Thymus (tissue), 11 donors: ENCODE measurements around the gene SMYD5. TPM values are rescaled to one million over a fixed set of nuclear protein-coding genes. Genes with fewer than 3 reads are reported as not detected.

ENCODE experiments used
- DNase-seq, 9 donors: peaks; one replicate each; pipeline ENCODE4 v3.0.0-alpha.2; 2013; ENCODE audit warnings: low spot score in 9 of 9, low read depth in 6 of 9, missing footprints in 1 of 9
- H3K27ac ChIP-seq, 2 donors: one replicate each; pipeline ENCODE4 v1.5.1; 2013; ENCODE audit warnings: control low read depth in 1 of 2, low read depth in 1 of 2, low read length in 1 of 2, mild to moderate bottlenecking in 1 of 2, moderate library complexity in 1 of 2
- H3K27me3 ChIP-seq, 2 donors: one replicate each; pipeline ENCODE4 v1.5.1; 2013; ENCODE audit warnings: low read length in 1 of 2; ENCODE audit not compliant: control insufficient read depth in 2 of 2, insufficient read depth in 1 of 2
- H3K36me3 ChIP-seq, 2 donors: one replicate each; pipeline ENCODE4 v1.5.1; 2013; ENCODE audit warnings: low read length in 1 of 2, mild to moderate bottlenecking in 1 of 2, moderate library complexity in 1 of 2; ENCODE audit not compliant: control insufficient read depth in 2 of 2, insufficient read depth in 2 of 2
- H3K4me1 ChIP-seq, 2 donors: one replicate each; pipeline ENCODE4 v1.5.1; 2013; ENCODE audit warnings: low read length in 2 of 2; ENCODE audit not compliant: control insufficient read depth in 2 of 2, insufficient read depth in 2 of 2
- H3K4me3 ChIP-seq, 2 donors: one replicate each; pipeline ENCODE4 v1.5.1; 2013; ENCODE audit warnings: low read length in 2 of 2, control low read depth in 1 of 2, mild to moderate bottlenecking in 1 of 2
- H3K9me3 ChIP-seq, 2 donors: one replicate each; pipeline ENCODE4 v1.5.1; 2013; ENCODE audit warnings: low read length in 1 of 2, mild to moderate bottlenecking in 1 of 2; ENCODE audit not compliant: control insufficient read depth in 2 of 2, insufficient read depth in 1 of 2
- WGBS: extraction: QIAGEN DNeasy Blood & Tissue Kit; methylation state at CpG from one replicate; pipeline ENCODE4 v1.1.7; 2013; 5-methylcytosine and 5-hydroxymethylcytosine counted together
- polyA plus RNA-seq: library from polyadenylated mRNA; stranded (reverse); fragments of 200-250 nt; gene quantifications from one replicate; pipeline ENCODE4 v1.2.3, GENCODE V29; 2013
- total RNA-seq: library from RNA; stranded (reverse); fragments of 120-200 nt; gene quantifications from one replicate; pipeline ENCODE4 v1.2.4, GENCODE V29; 2013
- donor health status: healthy.

SMYD5 gene
- total and polyA plus RNA-seq, 2 donors = 11.5 to 14.5 TPM

DNA sequence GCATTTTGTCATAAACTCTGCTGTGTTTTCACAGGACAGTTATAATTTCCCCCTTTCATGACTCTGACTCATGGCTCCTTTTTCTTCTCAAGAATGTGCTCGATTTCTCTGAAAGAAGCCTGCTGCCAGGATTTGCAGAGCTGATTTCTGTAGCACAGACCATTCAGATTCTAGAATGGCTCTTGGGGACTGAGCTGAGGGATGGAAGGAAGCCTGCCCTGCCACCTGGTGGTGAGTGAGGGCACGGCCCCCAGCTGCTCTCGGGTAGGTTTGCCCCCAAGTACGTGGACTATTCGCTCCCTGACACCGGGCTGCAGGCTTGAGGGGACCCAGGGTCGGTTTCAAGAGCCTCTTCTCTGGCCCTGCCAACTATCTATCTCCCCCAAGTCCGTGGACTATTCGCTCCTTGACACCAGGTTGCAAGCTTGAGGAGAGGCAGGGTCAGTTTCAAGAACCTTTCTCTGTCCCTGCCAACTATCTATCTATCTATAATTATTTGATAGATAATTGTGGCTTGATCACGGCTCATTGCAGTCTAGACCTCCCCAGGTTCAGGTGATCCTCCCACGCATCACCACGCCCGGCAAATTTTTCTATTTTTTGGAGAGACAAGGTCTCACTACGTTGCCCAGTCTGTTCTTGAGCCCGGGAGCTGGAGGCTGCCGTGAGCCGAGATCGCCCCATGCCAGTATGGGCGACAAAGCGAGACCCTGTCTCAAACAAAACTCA is 1.4 kb upstream of the SMYD5 start:
- no peaks in the 10 kb centered on the region for H3K9me3 ChIP-seq
- H3K27me3 ChIP-seq = peaks cover 0 to 18% of the 10 kb centered on the region in 2 donors
- peaks cover 4 to 16% of the 10 kb centered on the region in 2 donors for H3K4me1 ChIP-seq
- peak in 8 of 9 donors; percentile 29 to 77 (median 52) for DNase-seq
- H3K4me3 ChIP-seq = no peak overlapping the region
- no peaks in the 10 kb centered on the region for H3K36me3 ChIP-seq
- no peak overlapping the region for H3K27ac ChIP-seq
- WGBS = 59% methylated on average over 20 of the region's 20 CpGs

DNA sequence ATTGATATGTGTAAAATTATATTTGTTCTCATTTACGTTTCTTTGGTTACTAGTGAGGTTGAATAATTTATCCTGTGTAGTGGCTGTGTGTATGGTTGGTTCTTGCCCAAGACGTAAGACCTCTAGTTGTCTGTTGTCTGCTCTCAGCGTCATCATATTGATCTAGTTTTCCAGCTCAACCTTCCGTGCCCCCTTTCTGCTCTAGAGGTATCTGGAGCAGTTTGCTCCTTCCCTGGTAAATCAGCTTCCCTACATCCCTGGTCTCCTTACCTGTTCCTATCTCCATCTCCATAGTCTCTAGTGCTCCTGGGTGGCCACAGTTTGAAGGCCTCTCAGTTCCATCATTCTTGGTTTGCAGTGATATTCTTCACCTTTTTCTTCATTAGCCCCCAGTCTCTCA is 1.2 kb downstream of the SMYD5 start:
- Histone ChIP-seq H3K9me3 (no peaks in the 10 kb centered on the region), H3K4me3 (no peak overlapping the region)
- WGBS = 98% methylated on average over 4 of the region's 4 CpGs

DNA sequence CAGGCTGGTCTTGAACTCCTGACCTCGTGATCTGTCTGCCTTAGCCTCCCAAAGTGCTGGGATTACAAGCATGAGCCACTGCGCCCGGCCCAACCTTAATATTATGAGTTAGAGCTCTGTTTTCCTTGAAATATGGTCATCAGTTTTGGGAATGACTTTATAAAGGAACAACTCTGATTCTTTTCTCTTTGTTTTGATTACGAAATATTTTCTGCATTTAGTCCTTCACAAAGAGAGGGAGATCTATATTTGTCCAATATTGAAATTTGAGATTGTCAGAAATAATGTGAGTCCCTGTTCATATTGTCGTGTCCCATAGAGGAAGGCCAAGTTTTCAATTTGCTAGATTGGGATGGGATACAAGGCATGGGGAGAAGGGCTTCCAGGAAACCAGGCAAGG is 3.1 kb downstream of the SMYD5 start:
- no peak for DNase-seq
- 97% methylated on average over 5 of the region's 5 CpGs for WGBS
- Histone ChIP-seq H3K9me3 (no peaks in the 10 kb centered on the region), H3K27ac (no peak overlapping the region), H3K4me3 (no peak overlapping the region), H3K4me1 (peaks cover 4 to 16% of the 10 kb centered on the region in 2 donors), H3K27me3 (no peaks in the 10 kb centered on the region), H3K36me3 (peaks cover 0 to 4% of the 10 kb centered on the region in 2 donors)

More for the DNA sequence above, 1.2 kb downstream of the SMYD5 start:
- Histone ChIP-seq H3K27me3 (peaks cover 0 to 7% of the 10 kb centered on the region in 2 donors), H3K4me1 (peaks cover 4 to 16% of the 10 kb centered on the region in 2 donors), H3K27ac (no peak overlapping the region), H3K36me3 (no peaks in the 10 kb centered on the region)
- no peak for DNase-seq

DNA sequence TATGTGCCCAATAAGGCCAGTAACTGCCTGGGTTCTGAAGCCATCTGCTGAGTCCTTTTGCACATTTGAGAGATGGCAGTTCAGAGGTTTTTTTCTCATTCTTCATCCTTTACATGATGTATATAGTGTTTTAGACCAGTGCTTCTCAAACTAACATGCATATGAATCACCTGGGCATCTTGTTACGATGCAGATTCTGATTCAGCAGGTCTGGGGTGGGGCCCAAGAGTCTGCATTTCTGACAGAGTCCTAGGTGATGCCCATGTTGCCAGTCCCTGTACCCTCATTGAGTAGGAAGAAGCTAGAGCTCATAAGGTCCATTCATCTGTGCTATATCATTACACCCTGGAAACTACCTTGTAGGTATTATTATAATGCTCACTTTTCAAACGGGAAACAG is 3.8 kb downstream of the SMYD5 start:
- DNase-seq = no peak
- no peaks in the 10 kb centered on the region for H3K9me3 ChIP-seq
- peaks cover 4 to 13% of the 10 kb centered on the region in 2 donors for H3K4me1 ChIP-seq

DNA sequence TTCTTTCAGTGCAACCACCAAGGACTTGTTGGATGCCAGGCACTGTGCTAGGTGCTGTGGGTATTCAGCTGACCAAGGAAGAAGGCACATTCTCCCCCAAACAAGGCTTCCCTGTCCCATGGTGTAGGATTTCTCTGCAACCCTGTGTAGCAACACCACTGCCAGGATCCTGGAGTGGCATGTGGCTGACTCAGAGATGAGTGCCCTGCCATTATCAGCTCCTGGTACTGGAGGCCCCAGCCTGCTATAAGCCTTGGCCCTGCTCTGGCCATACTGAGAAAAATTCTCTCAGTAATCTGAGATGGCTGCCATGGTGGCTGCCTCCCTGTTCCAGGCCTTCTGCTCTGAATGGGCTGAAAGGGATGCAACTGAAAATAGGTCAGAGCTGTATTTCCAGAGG is 4.3 kb downstream of the SMYD5 start:
- no peaks in the 10 kb centered on the region for H3K9me3 ChIP-seq
- H3K27me3 ChIP-seq = no peaks in the 10 kb centered on the region
- no peak overlapping the region for H3K4me3 ChIP-seq
- H3K36me3 ChIP-seq = peaks cover 0 to 13% of the 10 kb centered on the region in 2 donors
- no peak overlapping the region for H3K27ac ChIP-seq
- no peak for DNase-seq
- H3K4me1 ChIP-seq = peaks cover 4 to 8% of the 10 kb centered on the region in 2 donors

More for the DNA sequence above, 3.8 kb downstream of the SMYD5 start:
- 94% methylated on average over 2 of the region's 2 CpGs for WGBS
- Histone ChIP-seq H3K27ac (no peak overlapping the region), H3K27me3 (no peaks in the 10 kb centered on the region), H3K36me3 (peaks cover 0 to 9% of the 10 kb centered on the region in 2 donors), H3K4me3 (no peak overlapping the region)

DNA sequence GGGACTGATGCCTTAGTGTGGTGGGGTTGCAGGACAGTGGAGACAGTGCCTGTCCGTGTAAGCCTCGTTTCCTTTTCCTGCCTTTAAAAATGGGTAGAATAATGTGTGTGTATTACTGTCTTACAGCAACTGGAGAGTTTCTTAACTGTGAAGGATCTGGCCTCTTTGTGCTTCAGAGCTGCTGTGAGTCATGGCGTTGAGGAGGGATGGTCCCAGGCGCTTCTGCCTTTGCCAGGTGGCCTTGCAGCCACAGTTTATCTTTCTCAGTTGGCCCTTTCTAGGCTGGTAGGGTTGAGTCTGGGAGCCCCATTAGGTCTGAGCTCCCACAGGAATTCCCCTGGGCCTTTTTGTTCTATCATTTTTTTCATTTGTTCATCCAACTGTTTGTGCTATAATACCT is 9.8 kb downstream of the SMYD5 start:
- no peak for DNase-seq
- peaks cover 8 to 21% of the 10 kb centered on the region in 2 donors for H3K36me3 ChIP-seq
- H3K27ac ChIP-seq = no peak overlapping the region
- H3K27me3 ChIP-seq = no peaks in the 10 kb centered on the region
- H3K9me3 ChIP-seq = no peaks in the 10 kb centered on the region
- H3K4me3 ChIP-seq = no peak overlapping the region
- 96% methylated on average over 4 of the region's 4 CpGs for WGBS
- H3K4me1 ChIP-seq = peaks cover 0 to 6% of the 10 kb centered on the region in 2 donors

DNA sequence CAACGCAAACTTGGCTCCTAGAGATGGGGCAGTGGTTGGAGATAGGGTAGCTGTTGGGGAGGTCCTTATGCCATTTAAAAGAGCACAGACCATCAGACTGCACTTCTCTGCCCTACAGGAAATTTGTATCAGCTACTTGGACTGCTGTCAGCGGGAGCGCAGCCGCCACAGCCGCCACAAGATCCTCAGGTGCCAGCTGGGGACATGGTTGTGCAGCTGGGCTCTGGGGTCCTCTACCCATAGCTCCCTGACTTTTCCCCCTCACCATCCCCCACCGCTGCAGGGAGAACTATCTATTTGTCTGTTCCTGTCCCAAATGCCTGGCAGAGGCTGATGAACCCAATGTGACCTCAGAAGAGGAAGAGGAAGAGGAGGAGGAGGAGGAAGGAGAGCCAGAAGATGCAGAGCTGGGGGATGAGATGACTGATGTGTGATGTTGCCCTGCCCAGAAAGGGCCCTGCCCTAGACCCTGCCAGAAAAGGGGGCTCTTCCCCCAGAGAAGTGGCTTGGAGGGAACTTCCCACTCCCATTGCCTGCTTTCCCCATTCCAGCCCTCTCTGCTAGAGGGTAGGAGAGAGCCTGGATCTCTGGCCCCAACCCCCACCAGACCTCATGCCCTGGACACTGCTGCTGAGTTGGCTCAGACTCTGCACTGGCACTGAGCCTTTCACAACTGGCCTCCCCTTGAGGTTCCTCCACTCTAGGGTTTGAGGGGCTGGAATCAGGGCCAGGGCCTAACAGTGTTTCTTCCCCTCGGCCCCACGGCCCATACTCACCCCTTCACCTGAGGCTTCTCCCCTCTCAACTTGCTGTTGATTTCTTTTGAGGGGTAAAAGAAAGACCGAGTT is 11.7 kb downstream of the SMYD5 start:
- WGBS = 71% methylated on average over 9 of the region's 9 CpGs
- no peak for DNase-seq
- Histone ChIP-seq H3K36me3 (peaks cover 9 to 21% of the 10 kb centered on the region in 2 donors), H3K27me3 (no peaks in the 10 kb centered on the region), H3K4me1 (peaks cover 0 to 6% of the 10 kb centered on the region in 2 donors), H3K27ac (no peak overlapping the region), H3K4me3 (no peak overlapping the region), H3K9me3 (no peaks in the 10 kb centered on the region)

DNA sequence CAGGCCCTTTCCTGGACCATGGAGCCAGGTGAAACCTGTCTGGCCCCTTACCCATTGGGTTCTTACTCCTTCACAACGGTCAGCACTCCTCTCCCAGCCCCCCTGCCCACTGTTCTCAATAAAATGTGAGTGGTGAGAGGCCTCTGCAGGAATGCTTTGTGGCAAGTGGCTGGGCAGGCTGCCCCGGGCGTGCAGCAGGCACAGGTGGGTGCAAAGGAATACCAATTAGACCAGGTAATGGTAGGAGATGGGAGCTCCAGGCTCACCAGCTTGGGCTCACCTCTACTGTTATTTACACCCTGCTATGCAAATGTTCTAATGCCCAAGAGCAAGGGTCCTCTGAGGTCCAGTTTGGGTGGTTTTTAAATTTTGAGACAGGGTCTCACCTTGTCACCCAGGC is 13.0 kb downstream of the SMYD5 start:
- DNase-seq = no peak
- Histone ChIP-seq H3K9me3 (no peaks in the 10 kb centered on the region), H3K4me3 (no peak overlapping the region), H3K36me3 (peaks cover 9 to 18% of the 10 kb centered on the region in 2 donors), H3K4me1 (peaks cover 0 to 6% of the 10 kb centered on the region in 2 donors), H3K27me3 (no peaks in the 10 kb centered on the region), H3K27ac (no peak overlapping the region)
- 97% methylated on average over 3 of the region's 3 CpGs for WGBS

DNA sequence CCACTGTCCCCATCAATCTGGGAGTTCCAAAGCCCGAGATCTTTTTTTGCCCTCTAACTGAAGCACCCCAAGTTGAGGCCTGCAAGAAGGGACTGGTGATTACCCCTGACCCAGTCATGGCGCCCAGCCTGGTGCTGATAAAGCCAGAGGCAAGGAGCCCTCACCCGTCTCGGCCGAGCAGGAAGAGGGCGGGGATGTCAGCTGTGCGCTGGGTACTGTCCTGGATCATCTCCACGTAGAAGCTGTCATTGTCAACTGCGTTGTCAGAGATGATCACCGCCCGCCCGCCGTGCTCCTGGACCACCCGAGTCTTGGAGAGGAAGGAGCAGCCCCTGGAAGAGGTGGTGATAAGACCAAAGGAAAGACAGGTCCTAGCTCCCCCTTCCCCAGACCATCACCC is 14.6 kb downstream of the SMYD5 start:
- Histone ChIP-seq H3K4me1 (peaks cover 3 to 15% of the 10 kb centered on the region in 2 donors), H3K27ac (no peak overlapping the region), H3K9me3 (no peaks in the 10 kb centered on the region), H3K36me3 (peaks cover 7 to 9% of the 10 kb centered on the region in 2 donors), H3K27me3 (no peaks in the 10 kb centered on the region), H3K4me3 (no peak overlapping the region)
- WGBS = 95% methylated on average over 14 of the region's 14 CpGs
- no peak for DNase-seq
